GM18951 (cell line): ENCODE results near the gene KNDC1.

Experiments used
- POLR2A ChIP-seq: IDR thresholded peaks from 4 replicates; pipeline ENCODE4 v1.6.1; 2011; ENCODE audit warnings: mild to moderate bottlenecking; ENCODE audit not compliant: insufficient read length, insufficient read depth; ENCODE audit errors: extremely low read depth
- in situ Hi-C: fragments of 300-500 bp; cut with MboI; formaldehyde crosslinking; loops from one replicate; pipeline ENCODE4 v1.12.0; 2022; ENCODE audit warnings: low sequenced_read_pairs, mixed read lengths, inconsistent platforms; ENCODE audit not compliant: unreplicated experiment

The KNDC1 gene

GRCh38 chr10:133204226-133205015, 44.4 kb downstream of the KNDC1 start:
- in situ Hi-C loops = no loop called here
- no peak for TF ChIP-seq POLR2A

- no peak for TF ChIP-seq POLR2A
- in situ Hi-C loops = no loop called here
Measured at GRCh38 chr10:133205146-133205545, 45.1 kb downstream of the KNDC1 start.

GRCh38 chr10:133206356-133207040, 46.5 kb downstream of the KNDC1 start:
- in situ Hi-C loops = no loop called here

GRCh38 chr10:133207041-133207600, 47.1 kb downstream of the KNDC1 start:
- TF ChIP-seq POLR2A = no peak
- in situ Hi-C loops = no loop called here

More at GRCh38 chr10:133206356-133207040, 46.5 kb downstream of the KNDC1 start:
- TF ChIP-seq POLR2A = no peak

- TF ChIP-seq POLR2A = no peak
- in situ Hi-C loops = no loop called here
Measured at GRCh38 chr10:133207627-133208026, 47.6 kb downstream of the KNDC1 start.

GRCh38 chr10:133208466-133208865, 48.4 kb downstream of the KNDC1 start:
- no peak for TF ChIP-seq POLR2A
- in situ Hi-C loops = no loop called here

GRCh38 chr10:133209117-133209516, 49.1 kb downstream of the KNDC1 start:
- in situ Hi-C loops = no loop called here
- no peak for TF ChIP-seq POLR2A

GRCh38 chr10:133209641-133210040, 49.6 kb downstream of the KNDC1 start:
- no peak for TF ChIP-seq POLR2A
- in situ Hi-C loops = no loop called here

GRCh38 chr10:133210398-133211140, 50.5 kb downstream of the KNDC1 start:
- in situ Hi-C loops = no loop called here
- no peak for TF ChIP-seq POLR2A

GRCh38 chr10:133211141-133211830, 51.3 kb downstream of the KNDC1 start:
- TF ChIP-seq POLR2A = no peak
- in situ Hi-C loops = no loop called here

- TF ChIP-seq POLR2A = no peak
- in situ Hi-C loops = no loop called here
Measured at GRCh38 chr10:133211959-133212852, 52.2 kb downstream of the KNDC1 start.
